HepG2 (cell line): ENCODE results near the gene NKIRAS1. TPM values are rescaled to one million over a fixed set of nuclear protein-coding genes. Genes with fewer than 3 reads are reported as not detected.

ENCODE experiments used
- ATAC-seq: fragments of 200-7000 bp; cut with Tn5 transposase; 3 replicates; pipeline ENCODE4 v1.9.1; 2020; ENCODE audit warnings: mild to moderate bottlenecking, moderate library complexity
- BruUV-seq: library from RNA; stranded (reverse); fragments of 400-500 nt; replicated peaks from 2 replicates; lab custom pipeline; 2021; lab: Mats Ljungman, UMichigan
- CTCF ChIA-PET: fragments of 300-600 bp; formaldehyde crosslinking; extraction: SDS; loops from one replicate; lab custom pipeline; 2021; ENCODE audit warnings: low total read pairs, inconsistent platforms, low intra/inter-chr PET ratio; lab: Yijun Ruan, JAX
- POLR2A ChIA-PET: fragments of 350-600 bp; sonication (Branson Sonifier 250); formaldehyde crosslinking; loops from one replicate; lab custom pipeline; 2020; ENCODE audit warnings: antibody characterized with exemption, inconsistent platforms; lab: Yijun Ruan, JAX
- DNase-seq: peaks from one replicate; pipeline ENCODE4 v3.0.0-alpha.2; 2015; ENCODE audit warnings: low spot score
- FAIRE-seq: peaks from 3 replicates; lab custom pipeline; 2011; peaks lifted over from hg19 to GRCh38; lab: Jason Lieb, UNC
- H2AFZ ChIP-seq: one replicate; pipeline ENCODE4 v1.6.1; 2011; ENCODE audit warnings: low read length, inconsistent platforms
- H3K27ac ChIP-seq: fragments of 300-600 bp; 3 replicates; pipeline ENCODE4 v1.8.0; 2011; ENCODE audit warnings: mixed run types, mild to moderate bottlenecking, mixed read lengths, low read length, inconsistent platforms; ENCODE audit not compliant: insufficient read depth; ENCODE audit errors: extremely low read length
- H3K27me3 ChIP-seq, 2 experiments: fragments of 200-600 bp in 1 of 2; 2 replicates in 1 of 2; 3 replicates in 1 of 2; pipeline versions ENCODE4 v1.6.0 to v1.8.0; 2011; ENCODE audit warnings: low read length in 2 of 2, mild to moderate bottlenecking in 2 of 2, moderate library complexity in 2 of 2, inconsistent platforms in 1 of 2; ENCODE audit not compliant: insufficient read depth in 2 of 2, control insufficient read depth in 1 of 2
- H3K36me3 ChIP-seq, 2 experiments: fragments of 200-600 bp in 1 of 2; replicated peaks in 1 of 2; 2 replicates in 1 of 2; 3 replicates in 1 of 2; pipeline versions ENCODE4 v1.5.1 to v1.8.0; 2011; ENCODE audit warnings: low read length in 2 of 2, inconsistent platforms in 1 of 2; ENCODE audit not compliant: insufficient read depth in 2 of 2, control insufficient read depth in 1 of 2
- H3K4me1 ChIP-seq: 2 replicates; pipeline ENCODE4 v1.5.1; 2012; ENCODE audit warnings: low read length, inconsistent platforms; ENCODE audit not compliant: insufficient read depth
- H3K4me2 ChIP-seq: 2 replicates; pipeline ENCODE4 v1.6.0; 2011; ENCODE audit warnings: low read depth, low read length, inconsistent platforms
- H3K4me3 ChIP-seq, 3 experiments: fragments of 200-600 bp in 1 of 3; sonication (generic), shearing (Covaris generic) in 1 of 3; replicated peaks in 1 of 3; 2 replicates each; pipeline ENCODE4 v1.5.1; 2011 to 2016; ENCODE audit warnings: low read length in 3 of 3, inconsistent platforms in 2 of 3, low read depth in 2 of 3, mild to moderate bottlenecking in 2 of 3, control low read depth in 1 of 3, mixed read lengths in 1 of 3; ENCODE audit not compliant: insufficient read depth in 1 of 3
- H3K79me2 ChIP-seq: one replicate; pipeline ENCODE4 v1.6.1; 2011; ENCODE audit warnings: low read length, inconsistent platforms; ENCODE audit not compliant: insufficient read depth
- H3K9ac ChIP-seq: 2 replicates; pipeline ENCODE4 v1.6.0; 2011; ENCODE audit warnings: mild to moderate bottlenecking, low read depth, low read length, inconsistent platforms; ENCODE audit not compliant: insufficient read depth
- H3K9me3 ChIP-seq: 2 replicates; pipeline ENCODE4 v1.5.1; 2012; ENCODE audit warnings: mild to moderate bottlenecking, low read length
- H4K20me1 ChIP-seq: 2 replicates; pipeline ENCODE4 v1.6.0; 2011; ENCODE audit warnings: inconsistent platforms, mild to moderate bottlenecking, low read length, moderate library complexity; ENCODE audit not compliant: insufficient read depth
- BRCA1 ChIP-seq: sonication (generic); formaldehyde crosslinking; IDR thresholded peaks from 2 replicates; pipeline ENCODE4 v1.4.0; 2020; ENCODE audit warnings: missing genetic modification reagents
- DR1 ChIP-seq: sonication (generic); formaldehyde crosslinking; IDR thresholded peaks from 2 replicates; pipeline ENCODE4 v1.8.0; 2021; ENCODE audit warnings: mild to moderate bottlenecking, missing genetic modification reagents, inconsistent platforms
- ELF4 ChIP-seq: sonication (generic); formaldehyde crosslinking; IDR thresholded peaks from 2 replicates; pipeline ENCODE4 v1.5.0; 2020; ENCODE audit warnings: missing genetic modification reagents, mild to moderate bottlenecking, moderate library complexity, borderline replicate concordance
- PAX8 ChIP-seq: sonication (generic); formaldehyde crosslinking; IDR thresholded peaks from 2 replicates; pipeline ENCODE4 v1.8.0; 2022; ENCODE audit warnings: mild to moderate bottlenecking, missing genetic modification reagents, borderline replicate concordance
- RORA ChIP-seq: sonication (generic); formaldehyde crosslinking; IDR thresholded peaks from 2 replicates; pipeline ENCODE4 v1.5.0; 2020; ENCODE audit warnings: mild to moderate bottlenecking, missing genetic modification reagents, moderate library complexity
- SOX13 ChIP-seq, 3 experiments: fragments of 450-650 bp in 1 of 3; sonication (generic) in 1 of 3; formaldehyde crosslinking in 1 of 3; IDR thresholded peaks in 2 of 3; conservative IDR thresholded peaks in 1 of 3; 2 replicates each; pipeline versions ENCODE4 v1.5.0 to v1.6.1; 2016 to 2020; ENCODE audit warnings: antibody characterized with exemption in 1 of 3, mild to moderate bottlenecking in 1 of 3, missing compliant biosample characterization in 1 of 3, missing genetic modification reagents in 1 of 3, moderate library complexity in 1 of 3
- ZBTB1 ChIP-seq: sonication (generic); formaldehyde crosslinking; IDR thresholded peaks from 2 replicates; pipeline ENCODE4 v1.4.0; 2020; ENCODE audit warnings: missing genetic modification reagents, borderline replicate concordance
- ZNF678 ChIP-seq: sonication (generic); formaldehyde crosslinking; IDR thresholded peaks from 2 replicates; pipeline ENCODE4 v1.4.0; 2020; ENCODE audit warnings: mild to moderate bottlenecking, missing genetic modification reagents
- WGBS: methylation state at CpG from one replicate; pipeline ENCODE4 v1.1.6; 2017; ENCODE audit warnings: low lambda C conversion rate; 5-methylcytosine and 5-hydroxymethylcytosine counted together
- in situ Hi-C: cut with HindIII; loops from 2 replicates; pipeline ENCODE4 v1.10.0; 2017; ENCODE audit warnings: low pct_unique_long_range_greater_than_20kb; ENCODE audit not compliant: extremely low pct_ligation_motif_present
- intact Hi-C: fragments of 100-400 bp; cut with micrococcal nuclease; formaldehyde crosslinking; loops from one replicate; pipeline ENCODE4 v1.10.0; 2022; ENCODE audit not compliant: unreplicated experiment
- polyA plus RNA-seq, 8 experiments: library from polyadenylated mRNA; depleted of rRNA in 3 of 8; stranded (reverse) in 7 of 8; unstranded in 1 of 8; fragments of >200 nt; fragmentation: Illumina TruSeq in 4 of 8; extraction: Trizol in 4 of 8; gene quantifications; 2 replicates each; pipeline versions ENCODE4 v1.2.1 to v1.2.3, GENCODE V29; 2011 to 2016; ENCODE audit warnings: low read depth in 4 of 8, missing spikeins in 1 of 8, mixed read lengths in 1 of 8; ENCODE audit not compliant: insufficient read depth in 1 of 8
- total RNA-seq, 5 experiments: library from RNA; depleted of rRNA; stranded (reverse); fragments of >200 nt; fragmentation: Illumina TruSeq; extraction: Trizol; gene quantifications; 2 replicates each; pipeline ENCODE4 v1.2.3, GENCODE V29; 2016; ENCODE audit warnings: low read depth in 1 of 5
- TF ChIP-seq, protein P1 (sequence below): sonication (generic); formaldehyde crosslinking; IDR thresholded peaks from 2 replicates; pipeline ENCODE4 v1.8.0; 2022; ENCODE audit warnings: mild to moderate bottlenecking, missing genetic modification reagents, moderate library complexity
- TF ChIP-seq, protein P2 (sequence below): sonication (generic); formaldehyde crosslinking; IDR thresholded peaks from 2 replicates; pipeline ENCODE4 v1.4.0; 2020; ENCODE audit warnings: missing genetic modification reagents

NKIRAS1 gene
- total and polyA plus RNA-seq, 2 of the 13 experiments (the other 11 are each of a cell fraction or from before 2014, with no cell fraction given) = 4.3 to 8.0 TPM

DNA sequence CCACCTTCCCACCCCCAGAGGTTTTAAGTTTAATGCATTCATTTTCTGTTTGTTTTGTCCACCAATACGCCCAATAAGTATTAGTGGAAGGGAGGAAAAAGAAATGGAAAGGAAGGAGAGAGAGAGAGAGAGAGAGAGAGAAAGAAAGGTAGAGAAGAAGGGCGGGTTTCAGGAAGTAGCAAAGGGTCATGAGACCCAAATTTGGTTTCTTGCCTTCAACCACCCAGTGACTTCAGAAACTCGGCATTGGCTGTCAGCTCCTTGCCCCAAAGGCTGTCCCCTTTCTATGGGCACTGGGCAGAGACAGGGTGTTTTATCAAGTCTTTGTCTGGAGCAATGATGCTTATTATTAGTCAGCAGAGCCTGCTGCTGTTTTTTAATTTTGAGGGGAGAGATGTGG lies 14.8 kb upstream of the NKIRAS1 start:
- Histone ChIP-seq H3K9ac (no peak overlapping the region), H3K27ac (no peak overlapping the region), H3K4me1 (peaks cover 12% of the 10 kb centered on the region), H3K79me2 (no peaks in the 10 kb centered on the region), H3K4me3 (no peak overlapping the region), H3K9me3 (no peaks in the 10 kb centered on the region), H4K20me1 (no peaks in the 10 kb centered on the region), H3K4me2 (no peak overlapping the region), H3K27me3 (peaks cover 0 to 5% of the 10 kb centered on the region in 2 experiments; a peak in 1 of 5 replicates), H2AFZ (no peak overlapping the region), H3K36me3 (no peaks in the 10 kb centered on the region)
- in situ Hi-C loops (no loop called here), intact Hi-C loops (no loop called here)
- DNase-seq (no peak), ATAC-seq (no peak), FAIRE-seq (no peak)
- ChIA-PET POLR2A (no interaction called here), CTCF (no interaction called here)
- 25% methylated on average over 3 of the region's 3 CpGs for WGBS
- TF ChIP-seq, protein P1, sequence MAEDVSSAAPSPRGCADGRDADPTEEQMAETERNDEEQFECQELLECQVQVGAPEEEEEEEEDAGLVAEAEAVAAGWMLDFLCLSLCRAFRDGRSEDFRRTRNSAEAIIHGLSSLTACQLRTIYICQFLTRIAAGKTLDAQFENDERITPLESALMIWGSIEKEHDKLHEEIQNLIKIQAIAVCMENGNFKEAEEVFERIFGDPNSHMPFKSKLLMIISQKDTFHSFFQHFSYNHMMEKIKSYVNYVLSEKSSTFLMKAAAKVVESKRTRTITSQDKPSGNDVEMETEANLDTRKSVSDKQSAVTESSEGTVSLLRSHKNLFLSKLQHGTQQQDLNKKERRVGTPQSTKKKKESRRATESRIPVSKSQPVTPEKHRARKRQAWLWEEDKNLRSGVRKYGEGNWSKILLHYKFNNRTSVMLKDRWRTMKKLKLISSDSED (CRISPR knock-in tag) = no peak
- TF ChIP-seq PAX8 (CRISPR knock-in tag) = no peak
- TF ChIP-seq ZBTB1 (CRISPR knock-in tag) = no peak
- TF ChIP-seq RORA = no peak
- TF ChIP-seq BRCA1 (CRISPR knock-in tag) = no peak
- TF ChIP-seq, protein P2, sequence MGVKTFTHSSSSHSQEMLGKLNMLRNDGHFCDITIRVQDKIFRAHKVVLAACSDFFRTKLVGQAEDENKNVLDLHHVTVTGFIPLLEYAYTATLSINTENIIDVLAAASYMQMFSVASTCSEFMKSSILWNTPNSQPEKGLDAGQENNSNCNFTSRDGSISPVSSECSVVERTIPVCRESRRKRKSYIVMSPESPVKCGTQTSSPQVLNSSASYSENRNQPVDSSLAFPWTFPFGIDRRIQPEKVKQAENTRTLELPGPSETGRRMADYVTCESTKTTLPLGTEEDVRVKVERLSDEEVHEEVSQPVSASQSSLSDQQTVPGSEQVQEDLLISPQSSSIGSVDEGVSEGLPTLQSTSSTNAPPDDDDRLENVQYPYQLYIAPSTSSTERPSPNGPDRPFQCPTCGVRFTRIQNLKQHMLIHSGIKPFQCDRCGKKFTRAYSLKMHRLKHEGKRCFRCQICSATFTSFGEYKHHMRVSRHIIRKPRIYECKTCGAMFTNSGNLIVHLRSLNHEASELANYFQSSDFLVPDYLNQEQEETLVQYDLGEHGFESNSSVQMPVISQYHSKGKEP (CRISPR knock-in tag) = no peak
- no peak for TF ChIP-seq SOX13 (IDR thresholded peaks at IDR 0.05)
- no peak for TF ChIP-seq SOX13 (CRISPR knock-in tag; conservative IDR thresholded peaks at IDR 0.05 in 1 of 2, IDR thresholded peaks at IDR 0.05 in 1 of 2)
- TF ChIP-seq ZNF678 (CRISPR knock-in tag) = no peak
- no peak for TF ChIP-seq ELF4 (CRISPR knock-in tag)
- TF ChIP-seq DR1 (CRISPR knock-in tag) = no peak
- no TSS peak for BruUV-seq
